ENCODE data around the gene IQCF6.

GRCh38 chr3:51792206-51792605 is 13.2 kb upstream of the IQCF6 start:
- TF ChIP-seq CTCF (optimal IDR thresholded peaks at IDR 0.05 in 1 of 3, IDR thresholded peaks at IDR 0.05 in 1 of 3, conservative IDR thresholded peaks at IDR 0.05 in 1 of 3; ENCODE audit: extremely low read depth in 1 of 3, insufficient read depth in 2 of 3, low read length in 3 of 3) (no peak), EZH2 (IDR thresholded peaks at IDR 0.05; ENCODE audit: low read length) (no peak)

Measured in keratinocyte (primary cell).